Fibroblast of the conjunctiva (primary cell): ENCODE measurements around the gene PTTG1IP.

ENCODE experiments used
- DNase-seq: peaks from one replicate; pipeline ENCODE4 v3.0.0-alpha.2; 2010; ENCODE audit warnings: low read depth

The PTTG1IP gene

GRCh38 chr21:44896561-44897286 lies 23.2 kb upstream of the PTTG1IP start:
- no peak for DNase-seq

GRCh38 chr21:44895859-44896258 lies 22.4 kb upstream of the PTTG1IP start:
- no peak for DNase-seq

- DNase-seq: no peak
Measured at GRCh38 chr21:44894687-44895302, 21.3 kb upstream of the PTTG1IP start.

- no peak for DNase-seq
Measured at GRCh38 chr21:44893948-44894656, 20.6 kb upstream of the PTTG1IP start.

- DNase-seq: no peak
Measured at GRCh38 chr21:44893278-44893556, 19.7 kb upstream of the PTTG1IP start.

GRCh38 chr21:44892536-44893277 lies 19.2 kb upstream of the PTTG1IP start:
- DNase-seq: no peak

- DNase-seq: no peak
Measured at GRCh38 chr21:44892095-44892494, 18.6 kb upstream of the PTTG1IP start.

- DNase-seq: no peak
Measured at GRCh38 chr21:44891631-44892031, 18.1 kb upstream of the PTTG1IP start.

GRCh38 chr21:44890961-44891541 lies 17.6 kb upstream of the PTTG1IP start:
- DNase-seq: no peak

GRCh38 chr21:44890338-44890931 lies 16.9 kb upstream of the PTTG1IP start:
- no peak for DNase-seq

GRCh38 chr21:44889625-44890337 lies 16.3 kb upstream of the PTTG1IP start:
- no peak for DNase-seq

GRCh38 chr21:44888581-44889550 lies 15.4 kb upstream of the PTTG1IP start:
- no peak for DNase-seq

- no peak for DNase-seq
Measured at GRCh38 chr21:44887807-44888580, 14.5 kb upstream of the PTTG1IP start.

GRCh38 chr21:44887126-44887806 lies 13.8 kb upstream of the PTTG1IP start:
- DNase-seq: no peak

- no peak for DNase-seq
Measured at GRCh38 chr21:44886113-44887075, 12.9 kb upstream of the PTTG1IP start.

GRCh38 chr21:44885615-44886014 lies 12.1 kb upstream of the PTTG1IP start:
- no peak for DNase-seq

GRCh38 chr21:44884097-44884496 lies 10.6 kb upstream of the PTTG1IP start:
- no peak for DNase-seq

- DNase-seq: no peak
Measured at GRCh38 chr21:44883250-44883649, 9.8 kb upstream of the PTTG1IP start.
